HL-60 (cell line): ENCODE measurements around the gene ARHGEF37.

Experiments used
- GABPA ChIP-seq: IDR thresholded peaks from 2 replicates; pipeline ENCODE4 v1.6.1; 2012; ENCODE audit warnings: low read depth
- TF ChIP-seq, protein P1 (sequence below): IDR thresholded peaks from one replicate; pipeline ENCODE4 v1.5.1; 2011; ENCODE audit warnings: low read length, control low read depth, inconsistent platforms; ENCODE audit not compliant: insufficient read depth

DNA sequence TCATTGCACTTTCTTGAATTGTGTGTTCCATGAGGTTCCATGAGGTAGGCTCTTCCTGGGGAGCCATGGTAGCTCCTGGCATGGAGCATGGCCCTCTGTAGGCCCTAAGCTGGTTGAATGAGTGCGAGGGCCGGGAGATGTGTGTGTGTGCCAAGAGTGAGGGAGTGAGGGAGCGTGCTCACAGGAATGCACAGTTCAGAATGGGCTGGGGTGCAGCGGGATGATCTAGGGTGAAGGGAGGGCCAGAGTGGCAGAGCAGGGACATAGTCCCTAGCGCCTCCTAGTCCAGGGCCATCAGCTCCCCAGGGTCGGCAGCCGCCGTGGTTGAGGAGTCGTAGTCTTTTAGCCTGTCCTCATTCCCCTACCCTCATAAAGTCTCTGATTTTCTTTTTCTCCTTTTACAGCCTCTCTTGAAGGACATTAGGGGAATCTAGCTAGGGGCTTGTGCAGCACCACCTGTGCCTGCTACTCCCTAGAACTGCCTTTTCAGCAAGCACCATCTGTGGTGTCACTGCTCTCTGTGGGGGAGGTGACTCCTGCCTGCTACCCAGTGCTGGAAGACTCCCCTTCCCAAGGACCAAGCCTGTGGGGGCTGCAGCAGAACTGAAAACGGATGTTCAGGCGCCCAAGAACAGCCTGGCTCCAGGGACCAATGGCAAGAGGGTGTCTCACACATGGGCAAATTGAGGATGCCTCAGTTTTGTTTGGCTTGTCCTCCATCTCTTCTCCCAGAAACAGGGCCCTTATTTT, 83.5 kb downstream of the ARHGEF37 start:
- TF ChIP-seq, protein P1, sequence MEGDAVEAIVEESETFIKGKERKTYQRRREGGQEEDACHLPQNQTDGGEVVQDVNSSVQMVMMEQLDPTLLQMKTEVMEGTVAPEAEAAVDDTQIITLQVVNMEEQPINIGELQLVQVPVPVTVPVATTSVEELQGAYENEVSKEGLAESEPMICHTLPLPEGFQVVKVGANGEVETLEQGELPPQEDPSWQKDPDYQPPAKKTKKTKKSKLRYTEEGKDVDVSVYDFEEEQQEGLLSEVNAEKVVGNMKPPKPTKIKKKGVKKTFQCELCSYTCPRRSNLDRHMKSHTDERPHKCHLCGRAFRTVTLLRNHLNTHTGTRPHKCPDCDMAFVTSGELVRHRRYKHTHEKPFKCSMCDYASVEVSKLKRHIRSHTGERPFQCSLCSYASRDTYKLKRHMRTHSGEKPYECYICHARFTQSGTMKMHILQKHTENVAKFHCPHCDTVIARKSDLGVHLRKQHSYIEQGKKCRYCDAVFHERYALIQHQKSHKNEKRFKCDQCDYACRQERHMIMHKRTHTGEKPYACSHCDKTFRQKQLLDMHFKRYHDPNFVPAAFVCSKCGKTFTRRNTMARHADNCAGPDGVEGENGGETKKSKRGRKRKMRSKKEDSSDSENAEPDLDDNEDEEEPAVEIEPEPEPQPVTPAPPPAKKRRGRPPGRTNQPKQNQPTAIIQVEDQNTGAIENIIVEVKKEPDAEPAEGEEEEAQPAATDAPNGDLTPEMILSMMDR = no peak
- TF ChIP-seq GABPA = no peak
